D721Med (cell line): ENCODE measurements around the gene CADPS2.

Experiments
- DNase-seq: peaks from one replicate; pipeline ENCODE4 v3.0.0; 2011; ENCODE audit warnings: low spot score; ENCODE audit not compliant: insufficient read length
- FAIRE-seq: peaks from 2 replicates; lab custom pipeline; 2011; peaks lifted over from hg19 to GRCh38; lab: Jason Lieb, UNC
- CTCF ChIP-seq: IDR thresholded peaks from 2 replicates; pipeline ENCODE4 v1.5.1; 2012; ENCODE audit warnings: mild to moderate bottlenecking, control low read depth; ENCODE audit not compliant: insufficient read depth; ENCODE audit errors: missing control alignments

Gene CADPS2

DNA sequence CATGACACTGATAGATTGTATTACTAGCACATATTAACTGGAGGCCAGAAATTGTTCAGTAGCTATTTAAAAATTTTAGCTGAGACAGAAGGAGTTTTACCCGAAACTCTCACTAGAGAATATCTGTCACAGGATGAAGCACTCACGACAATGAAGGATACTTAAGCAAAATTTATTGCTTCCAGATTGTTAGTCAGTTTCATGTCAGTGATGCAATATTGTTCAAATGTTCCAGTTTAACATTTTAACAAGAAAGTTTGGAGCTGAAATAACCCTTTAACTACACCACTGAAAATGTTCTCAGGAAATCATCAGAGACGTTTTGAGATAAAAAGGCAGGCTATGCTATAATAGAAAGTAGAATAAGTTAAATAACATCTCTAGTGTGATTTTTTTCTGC is 15.0 kb upstream of the CADPS2 start:
- DNase-seq (no peak), FAIRE-seq (no peak)
- TF ChIP-seq CTCF, result no peak

DNA sequence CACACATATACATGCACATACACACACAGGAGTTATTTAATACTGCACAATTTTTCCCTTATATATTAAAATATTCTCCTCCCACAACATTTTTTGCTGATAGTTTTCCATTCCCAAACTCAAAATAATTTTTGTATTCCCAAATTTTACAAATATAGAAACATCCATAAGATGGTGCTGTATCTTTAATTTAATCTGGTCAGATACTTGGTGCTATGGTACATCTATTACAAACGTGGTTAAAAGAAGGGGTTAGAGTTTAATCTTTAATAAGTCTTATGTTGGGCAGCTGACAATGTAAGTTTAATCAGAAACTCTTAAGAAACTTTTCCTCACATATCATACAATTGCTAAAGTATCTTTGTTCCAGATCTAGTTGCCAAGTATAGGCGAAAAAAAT is 10.2 kb upstream of the CADPS2 start:
- peak; percentile 28 for TF ChIP-seq CTCF
- DNase-seq (no peak), FAIRE-seq (no peak)

DNA sequence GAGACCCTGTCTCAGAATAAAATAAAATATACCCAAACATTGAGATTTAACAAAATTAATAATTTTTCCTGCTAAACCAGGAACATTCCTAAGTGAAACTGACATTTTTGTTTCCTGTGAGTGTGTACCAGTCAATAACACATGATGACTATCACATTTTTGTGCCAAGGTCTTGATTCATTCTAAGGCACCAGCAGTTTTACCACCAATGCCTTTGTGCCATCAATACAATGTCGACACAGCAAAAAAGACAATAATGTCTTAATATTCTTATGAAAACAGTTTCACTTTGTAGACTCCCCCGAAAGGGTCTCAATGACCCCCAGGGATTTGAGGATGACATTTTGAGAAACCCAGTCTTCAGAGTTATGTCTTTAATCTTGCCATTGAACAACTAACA is 7.2 kb upstream of the CADPS2 start:
- no peak for TF ChIP-seq CTCF
- DNase-seq (no peak), FAIRE-seq (no peak)

DNA sequence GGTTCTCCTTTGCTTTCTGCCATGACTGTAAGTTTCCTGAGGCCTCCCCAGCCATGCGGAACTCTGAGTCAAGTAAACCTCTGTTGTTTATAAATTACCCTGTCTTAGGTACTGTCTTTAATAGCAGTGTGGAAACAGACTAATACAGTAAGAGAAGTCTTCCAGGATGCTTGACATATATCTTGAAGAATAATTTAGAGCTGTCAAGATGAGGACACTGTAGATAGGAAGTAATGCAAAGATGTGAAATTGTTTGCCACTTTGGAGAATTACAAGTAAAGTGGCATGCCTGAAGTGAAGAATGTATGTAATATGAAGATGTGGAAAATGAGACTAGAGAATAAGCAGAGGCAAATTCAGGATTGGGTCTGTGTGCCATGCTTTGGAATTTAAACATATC is 2.9 kb upstream of the CADPS2 start:
- no peak for TF ChIP-seq CTCF
- no peak for FAIRE-seq

GRCh38 chr7:122887848-122888247 is 1.6 kb upstream of the CADPS2 start:
- no peak for DNase-seq
- no peak for FAIRE-seq
- TF ChIP-seq CTCF, result no peak

More for the DNA sequence above, 2.9 kb upstream of the CADPS2 start:
- DNase-seq, result no peak

GRCh38 chr7:122887198-122887597 is 938 bp upstream of the CADPS2 start:
- TF ChIP-seq CTCF, result no peak
- FAIRE-seq (no peak), DNase-seq (no peak)

GRCh38 chr7:122885583-122886356 is 490 bp downstream of the CADPS2 start:
- FAIRE-seq (no peak), DNase-seq (no peak)
- TF ChIP-seq CTCF, result no peak
